Gastrocnemius medialis (tissue), 4 donors: ENCODE results near the gene PRKG1. TPM values are rescaled to one million over a fixed set of nuclear protein-coding genes. Genes with fewer than 3 reads are reported as not detected.

ENCODE experiments used
- ATAC-seq, 2 donors: fragments of 150-250 bp; one replicate each; pipeline ENCODE4 v1.9.1; 2016
- DNase-seq, 2 donors: peaks; one replicate each; pipeline ENCODE4 v3.0.0-alpha.2; 2019
- H3K27ac ChIP-seq, 4 donors: fragments of 200-600 bp; sonication (generic); 1 replicate in 1 of 4; 2 replicates in 3 of 4; pipeline ENCODE4 v1.5.1; 2016 to 2018; ENCODE audit warnings: mild to moderate bottlenecking in 2 of 4, moderate library complexity in 1 of 4
- H3K27me3 ChIP-seq, 3 donors: fragments of 200-600 bp; sonication (generic) in 2 of 3; 1 replicate in 1 of 3; 2 replicates in 2 of 3; pipeline versions ENCODE4 v1.5.1 to v1.6.0; 2016 to 2019; ENCODE audit warnings: mild to moderate bottlenecking in 1 of 3, moderate library complexity in 1 of 3
- H3K36me3 ChIP-seq, 2 donors: fragments of 200-600 bp; sonication (generic) in 1 of 2; one replicate each; pipeline ENCODE4 v1.5.1; 2017 to 2018
- H3K4me1 ChIP-seq, 2 donors: fragments of 200-600 bp; sonication (generic) in 1 of 2; one replicate each; pipeline ENCODE4 v1.5.1; 2016 to 2017; ENCODE audit warnings: mild to moderate bottlenecking in 2 of 2
- H3K4me3 ChIP-seq, 4 donors: fragments of 200-600 bp; sonication (generic) in 3 of 4; 1 replicate in 1 of 4; 2 replicates in 3 of 4; pipeline ENCODE4 v1.5.1; 2016 to 2019; ENCODE audit warnings: mild to moderate bottlenecking in 2 of 4
- H3K9me3 ChIP-seq, 3 donors: fragments of 200-600 bp; sonication (generic) in 2 of 3; 1 replicate in 1 of 3; 2 replicates in 2 of 3; pipeline ENCODE4 v1.5.1; 2016 to 2019
- CTCF ChIP-seq, 5 experiments: fragments of 450-650 bp in 3 of 5; fragments of 200-600 bp in 2 of 5; sonication (generic) in 2 of 5; IDR thresholded peaks in 4 of 5; conservative IDR thresholded peaks in 1 of 5; 1 replicate in 4 of 5; 2 replicates in 1 of 5; pipeline ENCODE4 v1.5.1; 2016 to 2019; ENCODE audit warnings: antibody characterized with exemption in 5 of 5, mild to moderate bottlenecking in 3 of 5, moderate library complexity in 3 of 5
- POLR2A ChIP-seq, 2 donors: fragments of 450-650 bp; IDR thresholded peaks; one replicate each; pipeline ENCODE4 v1.6.1; 2017; ENCODE audit warnings: antibody characterized with exemption in 2 of 2, mild to moderate bottlenecking in 2 of 2, moderate library complexity in 2 of 2
- in situ Hi-C, 4 donors: fragments of 200-750 bp; cut with MboI; loops; one replicate each; pipeline versions ENCODE4 v1.15.0 to v1.8.0; 2017; ENCODE audit warnings: low sequenced_read_pairs in 4 of 4
- intact Hi-C: fragments of 100-400 bp; cut with DNase I; formaldehyde crosslinking; loops from one replicate; pipeline ENCODE4 v1.15.1; 2023; ENCODE audit warnings: low total_unique reads
- total RNA-seq, 4 donors: library from RNA; depleted of rRNA; stranded (reverse); fragments of >200 nt; gene quantifications; one replicate each; pipeline versions ENCODE4 v1.1.0 to v1.2.3, GENCODE V29; 2016

The PRKG1 gene
- total RNA-seq, 4 donors from 2014 or later, result 10.4 to 39.4 (median 25.1) TPM

- in situ Hi-C loops, result no loop called here
- Histone ChIP-seq H3K27me3 (no peaks in the 10 kb centered on the region), H3K9me3 (no peaks in the 10 kb centered on the region), H3K27ac (no peak overlapping the region), H3K4me3 (no peak overlapping the region), H3K36me3 (no peaks in the 10 kb centered on the region), H3K4me1 (peaks cover 0 to 16% of the 10 kb centered on the region in 2 donors)
- no peak for TF ChIP-seq POLR2A (IDR thresholded peaks at IDR 0.05)
- no peak for TF ChIP-seq CTCF (IDR thresholded peaks at IDR 0.05 in 4 of 5, conservative IDR thresholded peaks at IDR 0.05 in 1 of 5)
- intact Hi-C loops, result no loop called here
- ATAC-seq (no peak), DNase-seq (no peak)
Measured at GRCh38 chr10:51806079-51806835, 732.0 kb downstream of the PRKG1 start.

GRCh38 chr10:51808187-51808586, 733.9 kb downstream of the PRKG1 start:
- intact Hi-C loops, result no loop called here

GRCh38 chr10:51815723-51816122, 741.4 kb downstream of the PRKG1 start:
- Histone ChIP-seq H3K27ac (no peak overlapping the region), H3K4me1 (no peaks in the 10 kb centered on the region), H3K36me3 (no peaks in the 10 kb centered on the region), H3K4me3 (no peak overlapping the region), H3K27me3 (no peaks in the 10 kb centered on the region), H3K9me3 (no peaks in the 10 kb centered on the region)
- no peak for DNase-seq
- TF ChIP-seq POLR2A (IDR thresholded peaks at IDR 0.05), result no peak
- no peak for TF ChIP-seq CTCF (IDR thresholded peaks at IDR 0.05 in 4 of 5, conservative IDR thresholded peaks at IDR 0.05 in 1 of 5)
- ATAC-seq, result no peak
- intact Hi-C loops (no loop called here), in situ Hi-C loops (no loop called here)

More at GRCh38 chr10:51808187-51808586, 733.9 kb downstream of the PRKG1 start:
- no peak overlapping the region for H3K4me3 ChIP-seq
- no peaks in the 10 kb centered on the region for H3K36me3 ChIP-seq
- no peaks in the 10 kb centered on the region for H3K9me3 ChIP-seq
- in situ Hi-C loops, result no loop called here
- H3K4me1 ChIP-seq, result peaks cover 0 to under 1% of the 10 kb centered on the region in 2 donors
- TF ChIP-seq CTCF (IDR thresholded peaks at IDR 0.05 in 4 of 5, conservative IDR thresholded peaks at IDR 0.05 in 1 of 5), result no peak
- TF ChIP-seq POLR2A (IDR thresholded peaks at IDR 0.05), result no peak
- no peaks in the 10 kb centered on the region for H3K27me3 ChIP-seq
- no peak overlapping the region for H3K27ac ChIP-seq
- no peak for ATAC-seq
- no peak for DNase-seq

GRCh38 chr10:51821045-51821444, 746.8 kb downstream of the PRKG1 start:
- Histone ChIP-seq H3K36me3 (no peaks in the 10 kb centered on the region), H3K9me3 (no peaks in the 10 kb centered on the region), H3K4me1 (no peaks in the 10 kb centered on the region), H3K27ac (no peak overlapping the region), H3K27me3 (no peaks in the 10 kb centered on the region), H3K4me3 (no peak overlapping the region)
- ATAC-seq (no peak), DNase-seq (no peak)
- intact Hi-C loops (no loop called here), in situ Hi-C loops (no loop called here)
- TF ChIP-seq CTCF (IDR thresholded peaks at IDR 0.05 in 4 of 5, conservative IDR thresholded peaks at IDR 0.05 in 1 of 5) (no peak), POLR2A (IDR thresholded peaks at IDR 0.05) (no peak)
